Measurements from ENCODE around the gene NRCAM. TPM values are rescaled to one million over a fixed set of nuclear protein-coding genes. Genes with fewer than 3 reads are reported as not detected.

NRCAM gene
- total RNA-seq, 1 donor from 2014 or later: 9.3 TPM

DNA sequence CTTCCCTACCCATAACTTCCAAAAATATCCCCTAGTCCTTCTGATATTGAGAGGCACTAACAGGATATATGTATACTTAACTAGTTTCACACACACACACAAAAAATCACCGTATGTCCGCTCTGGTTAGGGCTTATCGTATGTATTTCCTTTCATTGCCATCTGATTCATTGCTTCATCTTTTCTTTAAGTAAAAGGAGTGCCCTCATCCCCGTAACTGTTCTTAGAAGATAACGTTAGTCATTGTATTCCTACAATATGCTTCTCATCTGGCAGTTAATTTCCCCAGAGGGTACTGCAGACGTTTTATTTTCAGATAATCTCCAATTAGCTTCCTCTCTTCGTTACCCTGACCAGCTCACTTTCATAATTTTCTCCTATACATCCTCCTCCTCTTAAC, 37.3 kb downstream of the NRCAM start:
- no peaks in the 10 kb centered on the region for H3K36me3 ChIP-seq (ENCODE audit: insufficient read depth, low read length)
- no peaks in the 10 kb centered on the region for H3K27me3 ChIP-seq (ENCODE audit: insufficient read depth, low read length)
- TF ChIP-seq, protein P1, sequence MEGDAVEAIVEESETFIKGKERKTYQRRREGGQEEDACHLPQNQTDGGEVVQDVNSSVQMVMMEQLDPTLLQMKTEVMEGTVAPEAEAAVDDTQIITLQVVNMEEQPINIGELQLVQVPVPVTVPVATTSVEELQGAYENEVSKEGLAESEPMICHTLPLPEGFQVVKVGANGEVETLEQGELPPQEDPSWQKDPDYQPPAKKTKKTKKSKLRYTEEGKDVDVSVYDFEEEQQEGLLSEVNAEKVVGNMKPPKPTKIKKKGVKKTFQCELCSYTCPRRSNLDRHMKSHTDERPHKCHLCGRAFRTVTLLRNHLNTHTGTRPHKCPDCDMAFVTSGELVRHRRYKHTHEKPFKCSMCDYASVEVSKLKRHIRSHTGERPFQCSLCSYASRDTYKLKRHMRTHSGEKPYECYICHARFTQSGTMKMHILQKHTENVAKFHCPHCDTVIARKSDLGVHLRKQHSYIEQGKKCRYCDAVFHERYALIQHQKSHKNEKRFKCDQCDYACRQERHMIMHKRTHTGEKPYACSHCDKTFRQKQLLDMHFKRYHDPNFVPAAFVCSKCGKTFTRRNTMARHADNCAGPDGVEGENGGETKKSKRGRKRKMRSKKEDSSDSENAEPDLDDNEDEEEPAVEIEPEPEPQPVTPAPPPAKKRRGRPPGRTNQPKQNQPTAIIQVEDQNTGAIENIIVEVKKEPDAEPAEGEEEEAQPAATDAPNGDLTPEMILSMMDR (IDR thresholded peaks at IDR 0.05; ENCODE audit: insufficient read depth, low read depth, low read length): no peak
- no peak for TF ChIP-seq EZH2 (IDR thresholded peaks at IDR 0.05; ENCODE audit: insufficient read depth, low read length)
- H3K27ac Mint-ChIP-seq (ENCODE audit: unreplicated experiment): no peak overlapping the region
- no peak for FAIRE-seq
- no peak overlapping the region for H3K27ac ChIP-seq (ENCODE audit: low read depth, low read length)
- no peaks in the 10 kb centered on the region for H3K9me3 ChIP-seq (ENCODE audit: insufficient read depth, low read depth, low read length)
- no peak overlapping the region for H3K9ac ChIP-seq (ENCODE audit: low read length)
- no peaks in the 10 kb centered on the region for H3K9me3 Mint-ChIP-seq (ENCODE audit: unreplicated experiment)
- H3K4me1 ChIP-seq (ENCODE audit: insufficient read depth, low read length): peaks cover 8% of the 10 kb centered on the region
- no peak overlapping the region for H3K4me3 Mint-ChIP-seq (ENCODE audit: unreplicated experiment)
- DNase-seq (ENCODE audit: low read depth): no peak
- no peak overlapping the region for H3K4me3 ChIP-seq (ENCODE audit: insufficient read depth, low read depth, low read length)
- peaks cover 37% of the 10 kb centered on the region for H3K4me1 Mint-ChIP-seq (ENCODE audit: low read depth, unreplicated experiment)
- no peaks in the 10 kb centered on the region for H3K36me3 Mint-ChIP-seq (ENCODE audit: low read depth, unreplicated experiment)
- H3K27me3 Mint-ChIP-seq (ENCODE audit: low read depth, unreplicated experiment): no peaks in the 10 kb centered on the region
- peaks cover 10% of the 10 kb centered on the region for H3K79me2 ChIP-seq (ENCODE audit: insufficient read depth, low read length)
- H2AFZ ChIP-seq (ENCODE audit: low read depth, low read length): no peak overlapping the region
- H3K4me2 ChIP-seq (ENCODE audit: low read length): no peak overlapping the region
- no peaks in the 10 kb centered on the region for H4K20me1 ChIP-seq (ENCODE audit: insufficient read depth, low read length)

DNA sequence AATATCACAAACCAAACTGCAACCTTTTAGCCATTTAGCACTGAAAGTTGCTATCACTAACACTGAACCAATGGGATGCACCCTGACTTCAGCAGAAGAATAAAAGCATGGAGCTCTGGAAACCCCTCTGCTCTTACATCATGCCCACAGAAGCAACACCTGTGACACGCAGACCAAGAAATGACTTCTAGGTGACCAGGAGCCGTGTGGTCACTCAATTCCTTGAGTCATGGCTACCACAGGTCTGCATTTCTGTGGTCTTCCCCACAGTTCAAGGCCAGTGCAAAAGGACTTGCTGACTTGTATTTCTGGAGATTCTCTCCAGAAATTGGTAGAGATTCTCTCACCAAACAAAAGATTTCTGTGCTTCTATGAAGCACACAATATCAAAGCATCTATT, 38.3 kb downstream of the NRCAM start:
- DNase-seq (ENCODE audit: low read depth): peak; percentile 71
- FAIRE-seq: no peak
- no peak overlapping the region for H3K27ac ChIP-seq (ENCODE audit: low read depth, low read length)
- TF ChIP-seq EZH2 (IDR thresholded peaks at IDR 0.05; ENCODE audit: insufficient read depth, low read length): no peak
- TF ChIP-seq, protein P1 (IDR thresholded peaks at IDR 0.05; ENCODE audit: insufficient read depth, low read depth, low read length): no peak
- no peaks in the 10 kb centered on the region for H3K36me3 ChIP-seq (ENCODE audit: insufficient read depth, low read length)
- no peaks in the 10 kb centered on the region for H3K27me3 ChIP-seq (ENCODE audit: insufficient read depth, low read length)
- no peaks in the 10 kb centered on the region for H3K9me3 Mint-ChIP-seq (ENCODE audit: unreplicated experiment)
- peaks cover 13% of the 10 kb centered on the region for H3K4me1 ChIP-seq (ENCODE audit: insufficient read depth, low read length)
- peaks cover 40% of the 10 kb centered on the region for H3K4me1 Mint-ChIP-seq (ENCODE audit: low read depth, unreplicated experiment)
- no peaks in the 10 kb centered on the region for H3K36me3 Mint-ChIP-seq (ENCODE audit: low read depth, unreplicated experiment)
- no peak overlapping the region for H3K4me3 ChIP-seq (ENCODE audit: insufficient read depth, low read depth, low read length)
- H3K9me3 ChIP-seq (ENCODE audit: insufficient read depth, low read depth, low read length): no peaks in the 10 kb centered on the region
- H3K27me3 Mint-ChIP-seq (ENCODE audit: low read depth, unreplicated experiment): no peaks in the 10 kb centered on the region
- H3K4me2 ChIP-seq (ENCODE audit: low read length): peak overlapping the region; percentile 2
- no peak overlapping the region for H2AFZ ChIP-seq (ENCODE audit: low read depth, low read length)
- H3K79me2 ChIP-seq (ENCODE audit: insufficient read depth, low read length): peaks cover 10% of the 10 kb centered on the region
- no peak overlapping the region for H3K4me3 Mint-ChIP-seq (ENCODE audit: unreplicated experiment)
- no peaks in the 10 kb centered on the region for H4K20me1 ChIP-seq (ENCODE audit: insufficient read depth, low read length)
- H3K9ac ChIP-seq (ENCODE audit: low read length): no peak overlapping the region
- H3K27ac Mint-ChIP-seq (ENCODE audit: unreplicated experiment): peak overlapping the region; percentile 83

DNA sequence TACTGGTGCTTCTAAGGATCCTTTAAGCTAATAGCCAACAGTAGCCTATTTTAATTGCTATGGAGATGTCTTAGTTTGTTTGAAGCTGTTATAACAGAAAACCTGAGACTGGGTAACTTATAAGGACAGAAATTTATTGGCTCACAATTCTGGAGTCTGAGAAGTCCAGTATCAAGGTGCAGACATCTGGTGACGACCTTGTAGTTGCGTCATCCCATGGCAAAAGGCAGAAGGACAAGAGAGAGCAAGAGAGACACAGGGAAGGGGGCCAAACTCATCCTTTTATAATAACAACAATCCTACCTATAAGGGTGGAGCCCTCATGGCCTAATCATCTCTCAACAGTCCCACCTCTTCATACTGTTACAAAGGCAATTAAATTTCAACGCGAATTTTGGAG, 39.1 kb downstream of the NRCAM start:
- no peak overlapping the region for H3K9ac ChIP-seq (ENCODE audit: low read length)
- H2AFZ ChIP-seq (ENCODE audit: low read depth, low read length): no peak overlapping the region
- no peaks in the 10 kb centered on the region for H3K27me3 Mint-ChIP-seq (ENCODE audit: low read depth, unreplicated experiment)
- H3K4me1 Mint-ChIP-seq (ENCODE audit: low read depth, unreplicated experiment): peaks cover 40% of the 10 kb centered on the region
- H3K4me3 Mint-ChIP-seq (ENCODE audit: unreplicated experiment): no peak overlapping the region
- no peak for FAIRE-seq
- no peaks in the 10 kb centered on the region for H4K20me1 ChIP-seq (ENCODE audit: insufficient read depth, low read length)
- H3K27me3 ChIP-seq (ENCODE audit: insufficient read depth, low read length): no peaks in the 10 kb centered on the region
- DNase-seq (ENCODE audit: low read depth): no peak
- no peaks in the 10 kb centered on the region for H3K9me3 Mint-ChIP-seq (ENCODE audit: unreplicated experiment)
- peaks cover 10% of the 10 kb centered on the region for H3K79me2 ChIP-seq (ENCODE audit: insufficient read depth, low read length)
- H3K36me3 ChIP-seq (ENCODE audit: insufficient read depth, low read length): no peaks in the 10 kb centered on the region
- peak overlapping the region; percentile 96 for H3K27ac Mint-ChIP-seq (ENCODE audit: unreplicated experiment)
- no peaks in the 10 kb centered on the region for H3K9me3 ChIP-seq (ENCODE audit: insufficient read depth, low read depth, low read length)
- no peak overlapping the region for H3K27ac ChIP-seq (ENCODE audit: low read depth, low read length)
- no peak overlapping the region for H3K4me2 ChIP-seq (ENCODE audit: low read length)
- TF ChIP-seq EZH2 (IDR thresholded peaks at IDR 0.05; ENCODE audit: insufficient read depth, low read length): no peak
- TF ChIP-seq, protein P1 (IDR thresholded peaks at IDR 0.05; ENCODE audit: insufficient read depth, low read depth, low read length): no peak
- no peaks in the 10 kb centered on the region for H3K36me3 Mint-ChIP-seq (ENCODE audit: low read depth, unreplicated experiment)
- H3K4me1 ChIP-seq (ENCODE audit: insufficient read depth, low read length): peaks cover 13% of the 10 kb centered on the region
- H3K4me3 ChIP-seq (ENCODE audit: insufficient read depth, low read depth, low read length): no peak overlapping the region
